Neuronal stem cell (in vitro differentiated cells): ENCODE results near the gene HTR3A.
"Not testable (repeated sequence)": the region's sequence is repeated elsewhere in the genome, so short reads cannot be mapped to it uniquely, and the experiment has no call there.

Experiments
- DNase-seq: peaks from one replicate; pipeline ENCODE4 v3.0.0-alpha.2; 2013; ENCODE audit warnings: low spot score
- H2AFZ ChIP-seq: one replicate; pipeline ENCODE4 v1.6.1; 2013; ENCODE audit warnings: mild to moderate bottlenecking, low read length, inconsistent platforms
- H2AK5ac ChIP-seq: 2 replicates; pipeline ENCODE4 v1.6.1; 2013; ENCODE audit warnings: low read depth, mild to moderate bottlenecking, inconsistent platforms, low read length, moderate library complexity, mixed read lengths
- H2BK120ac ChIP-seq: 2 replicates; pipeline ENCODE4 v1.6.1; 2013; ENCODE audit warnings: low read depth, mild to moderate bottlenecking, inconsistent platforms, low read length, moderate library complexity, mixed read lengths
- H2BK12ac ChIP-seq: one replicate; pipeline ENCODE4 v1.6.1; 2013; ENCODE audit warnings: low read length, inconsistent platforms
- H2BK15ac ChIP-seq: 2 replicates; pipeline ENCODE4 v1.6.1; 2013; ENCODE audit warnings: mild to moderate bottlenecking, low read length, inconsistent platforms, mixed read lengths
- H2BK5ac ChIP-seq: one replicate; pipeline ENCODE4 v1.6.1; 2013; ENCODE audit warnings: inconsistent platforms, mild to moderate bottlenecking, low read length, moderate library complexity
- H3K14ac ChIP-seq: one replicate; pipeline ENCODE4 v1.6.1; 2013; ENCODE audit warnings: low read length, inconsistent platforms
- H3K18ac ChIP-seq: 2 replicates; pipeline ENCODE4 v1.6.1; 2013; ENCODE audit warnings: low read length, inconsistent platforms
- H3K23ac ChIP-seq: 2 replicates; pipeline ENCODE4 v1.6.1; 2013; ENCODE audit warnings: low read depth, mild to moderate bottlenecking, mixed read lengths, low read length, inconsistent platforms; ENCODE audit not compliant: poor library complexity
- H3K27ac ChIP-seq: replicated peaks from 3 replicates; pipeline ENCODE4 v1.5.1; 2013; ENCODE audit warnings: low read length, inconsistent platforms
- H3K27me3 ChIP-seq, 3 experiments: 2 replicates each; pipeline ENCODE4 v1.6.1; 2013; ENCODE audit warnings: low read length in 3 of 3, mild to moderate bottlenecking in 2 of 3, inconsistent platforms in 1 of 3, low read depth in 1 of 3, mixed read lengths in 1 of 3, moderate library complexity in 1 of 3; ENCODE audit not compliant: control insufficient read depth in 3 of 3, insufficient read depth in 3 of 3
- H3K36me3 ChIP-seq, 2 donors: replicated peaks in 1 of 2; 2 replicates each; pipeline ENCODE4 v1.6.1; 2013; ENCODE audit warnings: low read length in 2 of 2; ENCODE audit not compliant: control insufficient read depth in 2 of 2, insufficient read depth in 2 of 2
- H3K4ac ChIP-seq: 2 replicates; pipeline ENCODE4 v1.6.1; 2013; ENCODE audit warnings: inconsistent platforms, mild to moderate bottlenecking, low read length, moderate library complexity
- H3K4me1 ChIP-seq, 2 donors: 1 replicate in 1 of 2; 2 replicates in 1 of 2; pipeline ENCODE4 v1.6.1; 2013; ENCODE audit warnings: low read length in 2 of 2, low read depth in 1 of 2; ENCODE audit not compliant: control insufficient read depth in 2 of 2, insufficient read depth in 1 of 2
- H3K4me2 ChIP-seq: one replicate; pipeline ENCODE4 v1.6.1; 2013; ENCODE audit warnings: mild to moderate bottlenecking, low read length, inconsistent platforms; ENCODE audit not compliant: insufficient read depth, poor library complexity, severe bottlenecking
- H3K4me3 ChIP-seq, 2 donors: 2 replicates each; pipeline ENCODE4 v1.5.1; 2013; ENCODE audit warnings: low read length in 2 of 2, mild to moderate bottlenecking in 2 of 2, inconsistent platforms in 1 of 2, moderate library complexity in 1 of 2
- H3K79me1 ChIP-seq: one replicate; pipeline ENCODE4 v1.6.1; 2013; ENCODE audit warnings: low read depth, mild to moderate bottlenecking, inconsistent platforms, low read length, moderate library complexity
- H3K9ac ChIP-seq: one replicate; pipeline ENCODE4 v1.6.1; 2013; ENCODE audit warnings: mild to moderate bottlenecking, low read depth, low read length, inconsistent platforms; ENCODE audit not compliant: poor library complexity
- H3K9me3 ChIP-seq, 2 donors: replicated peaks in 1 of 2; 2 replicates each; pipeline versions ENCODE3 to v1.6.1; 2013; ENCODE audit warnings: low read length in 2 of 2, mild to moderate bottlenecking in 2 of 2, inconsistent platforms in 1 of 2, low read depth in 1 of 2, mixed read lengths in 1 of 2, moderate library complexity in 1 of 2; ENCODE audit not compliant: control insufficient read depth in 2 of 2, insufficient read depth in 1 of 2
- H4K8ac ChIP-seq: one replicate; pipeline ENCODE4 v1.6.1; 2013; ENCODE audit warnings: low read depth, mild to moderate bottlenecking, inconsistent platforms, low read length, moderate library complexity
- H4K91ac ChIP-seq: one replicate; pipeline ENCODE4 v1.6.1; 2013; ENCODE audit warnings: low read length, low read depth, mild to moderate bottlenecking, inconsistent platforms; ENCODE audit not compliant: poor library complexity
- WGBS, 2 donors: extraction: QIAGEN DNeasy Blood & Tissue Kit; methylation state at CpG; one replicate each; pipeline ENCODE4 v1.1.7; 2013; ENCODE audit warnings: missing lambda C conversion rate in 2 of 2, mixed read lengths in 1 of 2; ENCODE audit not compliant: insufficient read length in 2 of 2, insufficient replicate concordance in 1 of 2; ENCODE audit errors: extremely low coverage in 2 of 2; 5-methylcytosine and 5-hydroxymethylcytosine counted together

The HTR3A gene

GRCh38 chr11:113934193-113934592 lies 40.7 kb upstream of the HTR3A start:
- H3K14ac ChIP-seq, H4K8ac ChIP-seq, H2AK5ac ChIP-seq, H3K4me3 ChIP-seq, H3K18ac ChIP-seq, H3K4ac ChIP-seq, H2BK120ac ChIP-seq, H2AFZ ChIP-seq, H3K79me1 ChIP-seq, H3K4me1 ChIP-seq, H2BK5ac ChIP-seq, H3K9ac ChIP-seq, H3K36me3 ChIP-seq, H2BK12ac ChIP-seq, H3K23ac ChIP-seq, DNase-seq, H3K27ac ChIP-seq, H4K91ac ChIP-seq, H2BK15ac ChIP-seq, H3K9me3 ChIP-seq, H3K4me2 ChIP-seq: not testable (repeated sequence)
- H3K27me3 ChIP-seq, result peaks cover 0 to 35% (median 0%) of the 10 kb centered on the region in 3 experiments
- no CpG with 5 or more reads among the region's 3 CpGs for WGBS, 2 donors

- H2BK120ac ChIP-seq, result no peak overlapping the region
- no peak overlapping the region for H3K23ac ChIP-seq
- H2AFZ ChIP-seq, result no peak overlapping the region
- H3K18ac ChIP-seq, result no peak overlapping the region
- H3K36me3 ChIP-seq, result no peaks in the 10 kb centered on the region
- no peak overlapping the region for H4K8ac ChIP-seq
- no peak overlapping the region for H3K4me3 ChIP-seq
- H2BK15ac ChIP-seq, result no peak overlapping the region
- no peak overlapping the region for H3K4me2 ChIP-seq
- H2BK5ac ChIP-seq, result no peak overlapping the region
- H3K4ac ChIP-seq, result no peak overlapping the region
- H3K9me3 ChIP-seq, result no peaks in the 10 kb centered on the region
- no peak for DNase-seq
- H2BK12ac ChIP-seq, result no peak overlapping the region
- no peaks in the 10 kb centered on the region for H3K79me1 ChIP-seq
- no peak overlapping the region for H3K14ac ChIP-seq
- no peak overlapping the region for H2AK5ac ChIP-seq
- H3K27ac ChIP-seq, result no peak overlapping the region
- no CpG with 5 or more reads among the region's 4 CpGs for WGBS, 2 donors
- H3K27me3 ChIP-seq, result peaks cover 0 to 40% (median 0%) of the 10 kb centered on the region in 3 experiments
- no peak overlapping the region for H4K91ac ChIP-seq
- no peak overlapping the region for H3K9ac ChIP-seq
- H3K4me1 ChIP-seq, result peaks cover 0 to 1% of the 10 kb centered on the region in 2 donors
Measured at GRCh38 chr11:113934761-113935160, 40.1 kb upstream of the HTR3A start.

GRCh38 chr11:113935858-113936257 lies 39.0 kb upstream of the HTR3A start:
- H2BK12ac ChIP-seq, result no peak overlapping the region
- no peak overlapping the region for H3K4me3 ChIP-seq
- H3K4ac ChIP-seq, result no peak overlapping the region
- H3K4me2 ChIP-seq, result no peak overlapping the region
- no peak overlapping the region for H3K9ac ChIP-seq
- H3K18ac ChIP-seq, result no peak overlapping the region
- no peak overlapping the region for H2BK15ac ChIP-seq
- H2BK5ac ChIP-seq, result no peak overlapping the region
- H3K4me1 ChIP-seq, result peaks cover 0 to 1% of the 10 kb centered on the region in 2 donors
- no peaks in the 10 kb centered on the region for H3K36me3 ChIP-seq
- no peak for DNase-seq
- no peak overlapping the region for H2AFZ ChIP-seq
- H3K27ac ChIP-seq, result no peak overlapping the region
- no peak overlapping the region for H4K91ac ChIP-seq
- H3K79me1 ChIP-seq, result no peaks in the 10 kb centered on the region
- H3K23ac ChIP-seq, result no peak overlapping the region
- H3K14ac ChIP-seq, result no peak overlapping the region
- H2BK120ac ChIP-seq, result no peak overlapping the region
- no CpG with 5 or more reads among the region's 4 CpGs for WGBS, 2 donors
- H2AK5ac ChIP-seq, result no peak overlapping the region
- peaks cover 0 to 43% (median 0%) of the 10 kb centered on the region in 3 experiments for H3K27me3 ChIP-seq
- no peak overlapping the region for H4K8ac ChIP-seq
- H3K9me3 ChIP-seq, result no peaks in the 10 kb centered on the region

GRCh38 chr11:113937918-113938317 lies 37.0 kb upstream of the HTR3A start:
- no peak for DNase-seq
- WGBS, 2 donors, result no CpG with 5 or more reads among the region's 3 CpGs

More at GRCh38 chr11:113937918-113938317, 37.0 kb upstream of the HTR3A start:
- H4K8ac ChIP-seq, result no peak overlapping the region
- H3K4me3 ChIP-seq, result no peak overlapping the region
- H3K18ac ChIP-seq, result no peak overlapping the region
- no peak overlapping the region for H2AFZ ChIP-seq
- H2BK15ac ChIP-seq, result no peak overlapping the region
- no peak overlapping the region for H2BK12ac ChIP-seq
- H2BK5ac ChIP-seq, result no peak overlapping the region
- H3K27ac ChIP-seq, result no peak overlapping the region
- H2AK5ac ChIP-seq, result no peak overlapping the region
- peaks cover 0 to 1% of the 10 kb centered on the region in 2 donors for H3K4me1 ChIP-seq
- no peak overlapping the region for H3K9ac ChIP-seq
- no peak overlapping the region for H3K14ac ChIP-seq
- H3K23ac ChIP-seq, result no peak overlapping the region
- peaks cover 0 to under 1% of the 10 kb centered on the region in 2 donors for H3K9me3 ChIP-seq
- H3K36me3 ChIP-seq, result no peaks in the 10 kb centered on the region
- H4K91ac ChIP-seq, result no peak overlapping the region
- peaks cover 0 to 43% (median 0%) of the 10 kb centered on the region in 3 experiments for H3K27me3 ChIP-seq
- no peak overlapping the region for H3K4me2 ChIP-seq
- H3K79me1 ChIP-seq, result no peaks in the 10 kb centered on the region
- H2BK120ac ChIP-seq, result no peak overlapping the region
- H3K4ac ChIP-seq, result no peak overlapping the region
